GM19452 (cell line): ENCODE measurements around the gene NKTR.

Source experiments
- ATAC-seq: cut with Tn5 transposase; IDR thresholded peaks from one replicate; pipeline ENCODE4 v1.9.1; 2021; ENCODE audit not compliant: unreplicated experiment

The NKTR gene

DNA sequence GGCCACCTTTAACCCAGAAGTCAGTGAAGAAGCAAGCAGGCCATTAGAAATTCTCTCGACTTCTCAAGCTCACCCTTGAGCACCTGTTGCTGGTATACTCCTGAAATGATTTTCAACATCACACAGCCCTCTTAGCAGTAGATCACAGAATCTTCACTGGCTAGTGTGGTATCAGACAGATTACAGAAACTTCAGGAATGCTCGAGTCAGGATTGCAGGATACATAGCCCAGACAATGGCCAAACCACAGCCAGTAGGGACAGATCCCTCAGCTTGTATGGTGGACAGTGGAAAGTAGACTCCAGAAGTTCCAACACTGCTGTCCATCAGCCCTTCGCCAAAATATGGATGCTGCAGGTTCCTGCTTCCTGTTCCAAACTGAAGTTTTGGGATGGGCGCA is 80.3 kb downstream of the NKTR start:
- no peak for ATAC-seq

DNA sequence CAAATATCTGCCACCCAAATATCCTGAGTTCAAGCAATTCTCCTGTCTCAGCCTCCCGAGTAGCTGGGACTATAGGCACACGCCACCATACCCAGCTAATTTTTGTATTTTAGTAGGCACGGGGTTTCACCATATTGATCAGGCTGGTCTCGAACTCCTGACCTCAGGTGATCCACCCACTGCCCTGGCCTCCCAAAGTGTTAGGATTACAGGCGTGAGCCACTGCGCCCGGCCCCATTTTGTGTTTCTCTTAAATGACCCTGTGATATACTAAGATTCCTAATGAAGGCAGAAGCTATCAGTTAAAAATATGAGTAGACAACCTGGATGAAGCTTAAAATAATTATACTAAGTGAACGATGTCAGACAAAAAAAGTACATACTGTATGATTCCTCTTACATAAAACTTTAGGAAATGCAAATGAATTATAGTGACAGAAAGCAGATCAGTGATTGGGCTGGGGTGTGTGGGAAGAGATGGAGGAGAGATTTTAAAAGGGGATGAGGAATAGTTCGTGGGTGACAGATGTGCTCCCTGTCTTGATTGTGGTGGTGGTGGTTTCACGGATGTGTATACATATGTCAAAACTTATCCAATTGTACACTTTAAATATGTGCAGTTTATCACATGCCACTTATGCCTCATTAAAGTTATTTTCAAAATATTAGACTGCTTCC is 81.0 kb downstream of the NKTR start:
- ATAC-seq, result no peak

- no peak for ATAC-seq
These were observed 82.0 kb downstream of the NKTR start for GRCh38 chr3:42682301-42683070.

DNA sequence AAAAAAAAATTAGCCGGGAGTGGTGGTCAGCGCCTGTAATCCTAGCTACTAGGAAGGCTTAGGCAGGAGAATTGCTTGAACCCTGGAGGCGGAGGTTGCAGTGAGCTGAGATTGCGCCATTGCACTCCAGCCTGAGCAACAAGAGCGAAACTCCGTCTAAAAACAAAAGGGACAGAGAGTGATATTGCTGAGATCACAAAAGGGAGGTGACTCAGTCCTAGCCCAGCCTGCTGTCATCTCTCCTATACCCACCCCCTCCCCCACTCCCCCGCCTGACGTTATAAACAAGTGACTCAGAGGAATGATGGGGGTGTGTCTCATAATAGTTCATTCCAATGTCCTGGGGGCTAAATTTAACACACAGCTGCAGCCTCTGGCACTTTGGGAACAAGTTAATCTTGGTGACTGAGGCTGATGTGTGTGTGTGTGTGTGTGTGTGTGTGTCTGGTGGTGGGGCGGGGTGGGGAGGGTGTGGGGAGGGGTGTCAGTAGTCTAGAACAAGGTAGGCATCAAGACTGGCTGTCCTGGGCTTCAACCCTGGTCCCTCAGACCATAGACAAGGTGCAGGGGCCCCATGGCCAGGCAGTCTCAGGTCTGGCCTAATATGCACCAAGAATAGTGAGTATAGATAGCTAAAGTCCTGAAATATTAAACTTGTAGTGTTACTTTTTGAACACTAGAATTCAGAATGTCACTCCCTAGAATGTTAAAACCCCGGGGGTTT is 83.6 kb downstream of the NKTR start:
- no peak for ATAC-seq

GRCh38 chr3:42684632-42685362 is 84.3 kb downstream of the NKTR start:
- ATAC-seq, result no peak

GRCh38 chr3:42685363-42685881 is 84.9 kb downstream of the NKTR start, which contains the start of gene KLHL40:
TSS of gene KLHL40 (plus strand) at chr3:42685537. CDS start at chr3:42685619, 82 bp downstream.
- ATAC-seq, result no peak

- ATAC-seq, result no peak
These were observed 85.7 kb downstream of the NKTR start for GRCh38 chr3:42685891-42686820.

DNA sequence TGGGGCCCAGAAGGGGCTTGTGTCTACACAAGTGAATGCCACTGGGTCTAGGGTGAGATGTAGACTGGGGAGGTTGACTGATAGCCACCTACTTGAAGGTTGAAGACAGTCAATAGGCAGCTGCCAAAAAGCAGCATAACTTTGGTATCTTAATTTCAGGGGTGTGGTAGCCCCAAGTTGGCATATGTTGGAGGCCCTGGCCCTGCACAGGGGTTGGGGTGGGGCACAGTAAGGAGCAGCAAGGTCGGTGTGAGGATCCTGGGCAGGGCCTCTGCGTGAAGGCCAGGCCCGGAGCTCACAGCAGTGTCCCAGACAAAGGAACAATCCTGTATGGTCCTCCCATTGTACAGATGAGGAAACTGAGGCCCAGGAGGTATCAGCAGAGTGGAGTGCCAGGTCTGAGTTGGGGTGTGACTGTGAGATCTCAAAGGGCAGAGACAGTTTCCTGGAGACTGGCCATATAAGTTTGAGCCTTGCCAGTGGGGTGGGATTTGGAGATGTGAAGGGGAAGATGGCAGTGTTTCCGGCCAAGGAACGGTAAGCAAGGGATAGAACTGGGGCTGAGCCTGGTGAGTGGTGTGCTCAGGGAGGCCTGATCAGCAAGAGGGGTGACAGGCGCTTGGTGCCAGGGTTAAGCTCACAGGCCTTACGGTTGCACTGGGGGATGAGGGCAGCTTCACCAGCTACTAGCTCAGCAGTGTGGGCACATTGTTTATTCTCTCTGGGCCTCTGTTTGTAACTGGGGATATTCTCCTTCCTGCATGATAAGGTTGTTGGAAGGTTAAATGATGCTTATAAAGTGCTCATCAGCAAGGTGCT is 86.6 kb downstream of the NKTR start:
- ATAC-seq, result no peak

- ATAC-seq, result no peak
These were observed 87.5 kb downstream of the NKTR start for GRCh38 chr3:42688016-42688415.

GRCh38 chr3:42688487-42689420 is 88.3 kb downstream of the NKTR start:
- no peak for ATAC-seq

- ATAC-seq, result no peak
These were observed 89.0 kb downstream of the NKTR start for GRCh38 chr3:42689421-42690014.

DNA sequence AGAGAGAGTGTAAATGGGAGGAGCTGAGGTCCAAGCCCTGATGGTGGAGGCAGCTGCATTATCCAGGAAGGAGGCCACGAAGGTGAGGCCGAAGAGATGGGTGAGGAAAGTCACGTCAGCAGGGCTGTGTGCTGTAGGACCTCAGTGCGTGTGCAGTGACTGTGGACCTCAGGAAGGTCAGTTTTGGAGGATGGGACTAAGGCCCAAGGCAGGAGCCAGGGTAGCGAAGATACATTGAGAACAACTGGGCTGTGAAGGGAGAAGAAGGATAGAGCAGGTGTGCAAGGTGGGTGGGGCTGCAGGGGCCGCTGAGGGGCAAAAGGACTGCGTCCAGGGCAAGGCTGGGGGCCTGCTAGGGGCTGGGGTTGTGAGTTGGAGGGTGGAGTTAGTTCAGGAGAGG is 89.7 kb downstream of the NKTR start:
- no peak for ATAC-seq

DNA sequence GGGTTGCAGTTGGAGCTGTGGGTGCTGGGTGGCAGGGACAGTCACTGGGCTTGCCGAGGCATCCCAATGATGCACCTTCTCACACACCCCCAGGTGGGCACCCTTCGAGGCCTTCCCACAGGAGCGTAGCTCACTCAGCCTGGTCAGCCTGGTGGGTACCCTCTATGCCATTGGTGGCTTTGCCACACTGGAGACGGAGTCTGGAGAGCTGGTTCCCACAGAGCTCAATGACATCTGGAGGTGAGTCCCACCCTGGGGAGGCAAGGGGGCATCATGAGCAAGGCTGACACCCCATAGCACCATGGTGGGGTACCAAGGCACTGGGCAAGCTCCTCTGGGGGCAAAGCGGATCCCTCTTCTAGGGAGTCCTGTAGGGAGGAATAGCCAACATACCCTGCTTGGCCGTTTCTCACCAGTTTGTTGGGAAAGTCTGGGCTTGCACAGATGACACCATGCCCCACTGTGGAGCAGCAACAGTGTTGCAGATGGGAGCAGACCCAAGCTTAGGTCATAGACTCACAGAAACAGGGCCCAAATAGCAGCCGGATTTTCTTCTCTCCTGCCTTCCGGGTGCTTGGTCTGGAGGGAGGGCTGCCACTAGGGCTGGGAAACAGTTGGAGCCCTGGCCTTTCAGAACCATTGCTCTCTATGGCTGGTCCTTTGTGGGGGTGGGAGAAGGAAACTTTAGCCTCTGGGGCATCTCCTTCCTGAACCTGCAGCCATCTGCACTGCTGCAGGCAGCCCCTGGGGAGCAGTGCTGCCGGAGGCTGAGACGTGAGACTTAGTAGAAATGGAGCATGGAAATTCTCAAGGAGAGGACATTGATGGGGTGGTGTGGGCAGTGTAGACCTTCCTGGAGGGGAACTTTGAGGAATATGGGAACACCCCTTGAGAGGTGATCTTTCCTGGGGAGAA is 90.5 kb downstream of the NKTR start:
- ATAC-seq, result no peak

DNA sequence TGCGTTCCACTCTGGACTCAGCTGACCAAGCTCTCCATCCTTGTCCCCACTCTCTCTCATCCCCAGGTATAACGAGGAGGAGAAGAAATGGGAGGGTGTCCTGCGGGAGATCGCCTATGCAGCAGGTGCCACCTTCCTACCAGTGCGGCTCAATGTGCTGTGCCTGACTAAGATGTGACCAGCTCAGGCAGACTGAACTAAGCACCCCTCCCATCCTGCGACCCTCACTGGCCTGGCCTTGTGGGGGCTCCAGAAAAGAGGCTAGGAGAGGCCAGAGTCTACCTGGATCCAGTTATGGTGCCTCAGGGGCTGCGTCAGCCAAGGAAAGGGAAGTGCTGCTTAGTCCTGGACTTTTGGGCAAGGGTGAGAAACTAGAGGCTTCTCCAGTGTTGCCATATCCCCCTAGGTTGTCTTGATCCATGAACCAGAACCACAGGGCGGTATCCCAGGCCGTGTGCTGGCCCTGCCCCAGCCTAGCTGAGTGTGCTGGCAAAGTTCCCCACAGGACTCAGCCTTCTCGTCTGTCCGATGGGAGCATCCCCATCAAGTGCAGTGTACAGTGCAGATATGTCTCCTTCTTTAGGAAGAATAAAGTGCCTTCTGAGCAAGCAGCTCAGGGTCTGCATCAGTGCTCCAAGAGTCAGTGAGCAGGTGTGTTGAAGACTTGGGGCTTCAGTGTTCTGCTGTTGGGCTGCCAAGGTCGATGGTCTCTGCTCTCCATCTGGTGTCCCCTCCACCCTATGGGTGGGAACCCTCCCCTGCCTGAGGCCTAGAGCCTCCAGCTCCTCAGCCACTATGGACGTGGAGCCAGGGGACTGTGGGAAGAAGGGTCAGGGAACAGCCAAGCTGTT is 91.6 kb downstream of the NKTR start:
- no peak for ATAC-seq

DNA sequence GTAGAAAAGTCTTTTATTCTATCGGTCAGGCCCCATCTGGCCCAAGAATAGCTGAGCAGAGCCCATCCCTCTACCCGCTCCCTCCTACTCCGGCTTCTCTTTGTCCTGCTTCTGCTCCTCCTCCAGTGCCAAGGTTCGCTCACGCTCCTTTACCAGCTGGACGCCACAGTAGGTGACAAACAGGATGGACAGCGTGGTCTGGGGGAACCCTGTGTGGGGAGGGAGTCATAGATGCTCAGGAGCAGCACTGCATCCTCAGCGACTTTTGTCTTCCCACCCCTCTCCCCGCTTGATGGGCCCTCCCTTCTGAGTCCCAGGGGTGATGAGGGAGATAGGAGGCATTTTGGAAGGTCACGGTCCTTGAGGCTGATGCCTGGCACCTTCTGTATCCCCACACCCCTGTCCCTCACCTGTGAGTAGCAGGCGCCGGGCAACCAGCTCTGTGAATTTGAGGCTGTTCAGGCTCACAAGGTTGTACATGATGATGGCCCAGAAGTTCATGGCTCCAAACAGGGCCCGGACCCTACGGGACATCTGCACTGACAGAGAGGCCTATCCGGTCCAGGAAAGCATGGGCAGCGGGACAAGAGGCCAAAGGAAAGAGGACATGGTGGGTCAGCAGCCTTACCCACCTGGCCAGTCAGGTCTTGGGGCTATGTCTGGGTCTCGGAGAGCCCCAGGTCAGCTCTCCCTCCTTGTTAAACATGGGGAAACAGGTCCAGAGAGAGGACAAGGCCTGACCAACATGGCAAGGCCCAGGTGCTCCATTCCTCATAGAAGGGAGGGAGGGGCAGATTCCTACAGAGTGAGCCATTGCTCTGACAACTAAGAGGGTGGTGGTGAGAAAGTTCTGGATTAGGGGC is 92.4 kb downstream of the NKTR start:
- no peak for ATAC-seq
